GM12875 (cell line): Measurements from ENCODE around the gene RAD50.
"Not testable (repeated sequence)": the region's sequence is repeated elsewhere in the genome, so short reads cannot be mapped to it uniquely, and the experiment has no call there.

Experiments
- H3K4me3 ChIP-seq: one replicate; pipeline ENCODE4 v1.5.1; 2011; ENCODE audit warnings: low read depth, low read length, control low read depth
- TF ChIP-seq, protein P1 (sequence below): IDR thresholded peaks from 2 replicates; pipeline ENCODE4 v1.5.1; 2011; ENCODE audit warnings: low read depth, mild to moderate bottlenecking, control low read depth, inconsistent platforms, low read length, moderate library complexity, borderline replicate concordance; ENCODE audit not compliant: insufficient read depth

The RAD50 gene

DNA sequence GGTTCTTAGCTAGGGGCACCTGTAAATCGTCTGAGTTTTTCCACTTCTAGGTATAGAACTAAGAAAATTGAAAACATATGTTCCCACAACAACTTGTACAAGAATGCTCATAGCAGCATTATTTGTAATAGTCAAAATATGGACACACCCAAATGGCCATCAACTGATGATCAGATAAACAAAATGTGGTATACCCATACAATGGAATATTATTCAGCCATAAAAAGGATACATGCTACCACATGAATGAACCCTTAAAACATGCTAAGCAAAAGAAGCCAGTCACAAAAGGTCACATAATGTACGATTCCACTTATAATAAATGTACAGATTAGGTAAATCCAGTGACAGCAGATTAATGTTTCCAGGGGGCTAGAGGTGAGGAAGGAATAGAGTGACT, 55.2 kb downstream of the RAD50 start:
- H3K4me3 ChIP-seq: no peak overlapping the region
- TF ChIP-seq, protein P1, sequence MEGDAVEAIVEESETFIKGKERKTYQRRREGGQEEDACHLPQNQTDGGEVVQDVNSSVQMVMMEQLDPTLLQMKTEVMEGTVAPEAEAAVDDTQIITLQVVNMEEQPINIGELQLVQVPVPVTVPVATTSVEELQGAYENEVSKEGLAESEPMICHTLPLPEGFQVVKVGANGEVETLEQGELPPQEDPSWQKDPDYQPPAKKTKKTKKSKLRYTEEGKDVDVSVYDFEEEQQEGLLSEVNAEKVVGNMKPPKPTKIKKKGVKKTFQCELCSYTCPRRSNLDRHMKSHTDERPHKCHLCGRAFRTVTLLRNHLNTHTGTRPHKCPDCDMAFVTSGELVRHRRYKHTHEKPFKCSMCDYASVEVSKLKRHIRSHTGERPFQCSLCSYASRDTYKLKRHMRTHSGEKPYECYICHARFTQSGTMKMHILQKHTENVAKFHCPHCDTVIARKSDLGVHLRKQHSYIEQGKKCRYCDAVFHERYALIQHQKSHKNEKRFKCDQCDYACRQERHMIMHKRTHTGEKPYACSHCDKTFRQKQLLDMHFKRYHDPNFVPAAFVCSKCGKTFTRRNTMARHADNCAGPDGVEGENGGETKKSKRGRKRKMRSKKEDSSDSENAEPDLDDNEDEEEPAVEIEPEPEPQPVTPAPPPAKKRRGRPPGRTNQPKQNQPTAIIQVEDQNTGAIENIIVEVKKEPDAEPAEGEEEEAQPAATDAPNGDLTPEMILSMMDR: no peak

DNA sequence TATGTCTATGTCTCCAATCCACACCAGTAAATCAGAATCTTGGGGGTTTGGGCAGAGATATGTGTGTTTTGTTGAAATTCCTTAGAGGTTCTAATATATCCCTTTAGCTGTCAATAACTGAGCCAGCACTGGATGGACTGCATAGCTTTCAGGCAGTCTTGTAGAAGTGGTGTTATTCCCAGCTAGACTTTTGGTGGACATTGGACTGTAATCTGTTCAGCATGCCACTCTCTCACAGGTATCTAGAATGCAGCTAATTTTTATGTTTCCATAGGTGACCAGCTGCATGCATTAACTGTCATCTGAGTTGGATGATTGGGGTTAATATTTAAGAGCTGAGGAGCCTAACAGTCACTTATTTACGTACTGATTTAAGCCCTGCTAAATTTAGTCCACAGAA, 56.1 kb downstream of the RAD50 start:
- H3K4me3 ChIP-seq: no peak overlapping the region
- TF ChIP-seq, protein P1: no peak

DNA sequence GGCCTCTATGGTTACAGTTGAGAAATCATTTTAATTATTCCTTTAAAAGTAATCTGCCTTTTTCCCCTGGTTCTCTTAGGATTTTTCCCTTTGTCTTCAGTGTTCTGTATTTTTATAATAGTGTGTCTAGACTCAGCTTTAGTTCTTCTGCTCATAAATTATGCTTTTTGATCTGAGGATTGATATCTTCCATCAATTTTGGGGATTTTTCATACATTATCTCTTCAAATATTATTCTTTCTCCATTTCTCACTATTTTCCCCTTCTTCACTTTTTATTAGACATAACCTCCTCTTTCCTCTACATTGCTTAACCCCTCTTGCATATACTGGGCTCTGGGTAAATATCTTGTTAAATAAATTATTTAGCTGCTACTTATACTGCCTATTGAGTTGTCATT, 64.9 kb downstream of the RAD50 start:
- TF ChIP-seq, protein P1: no peak

DNA sequence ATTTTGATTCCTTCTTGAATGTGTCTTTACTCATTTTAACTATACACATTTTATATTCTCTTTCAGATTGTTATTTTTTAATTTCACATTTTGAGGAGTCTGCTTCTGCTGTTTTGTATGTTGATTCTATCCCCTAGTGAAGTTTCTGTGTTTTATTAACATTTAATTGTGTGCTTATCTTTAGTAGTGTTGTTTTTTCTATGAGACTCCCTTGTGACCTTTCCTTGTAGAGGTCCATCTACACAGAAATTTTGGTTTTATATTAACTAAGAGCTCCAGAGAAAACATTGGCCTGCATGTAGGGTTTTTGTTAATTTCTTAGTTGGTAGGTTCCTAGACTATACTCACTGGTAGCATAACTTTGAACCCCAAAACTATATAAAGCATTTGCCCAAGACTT, 65.8 kb downstream of the RAD50 start:
- TF ChIP-seq, protein P1: no peak

More for the DNA sequence above, 64.9 kb downstream of the RAD50 start:
- no peak overlapping the region for H3K4me3 ChIP-seq

DNA sequence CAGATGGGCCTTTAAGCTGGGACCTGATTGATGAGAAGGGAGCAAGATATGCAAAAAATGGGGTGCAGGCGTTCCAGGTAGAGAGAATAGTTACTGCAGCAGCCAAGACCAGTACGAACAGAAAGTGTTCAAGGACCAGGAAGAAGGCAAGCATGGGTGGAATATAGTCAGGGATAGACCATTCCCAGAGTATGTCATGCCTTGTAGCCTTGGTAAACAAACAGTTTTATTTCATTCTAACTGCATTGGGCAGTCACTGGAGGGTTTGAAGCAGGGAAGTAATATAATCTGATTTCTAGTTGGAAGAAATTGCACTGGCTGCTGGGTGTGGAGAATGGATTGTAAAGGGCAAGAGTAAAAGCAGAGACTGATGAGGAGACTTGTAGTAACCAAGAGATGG, 70.7 kb downstream of the RAD50 start:
- H3K4me3 ChIP-seq: no peak overlapping the region
- TF ChIP-seq, protein P1: no peak

More for the DNA sequence above, 65.8 kb downstream of the RAD50 start:
- H3K4me3 ChIP-seq: no peak overlapping the region

DNA sequence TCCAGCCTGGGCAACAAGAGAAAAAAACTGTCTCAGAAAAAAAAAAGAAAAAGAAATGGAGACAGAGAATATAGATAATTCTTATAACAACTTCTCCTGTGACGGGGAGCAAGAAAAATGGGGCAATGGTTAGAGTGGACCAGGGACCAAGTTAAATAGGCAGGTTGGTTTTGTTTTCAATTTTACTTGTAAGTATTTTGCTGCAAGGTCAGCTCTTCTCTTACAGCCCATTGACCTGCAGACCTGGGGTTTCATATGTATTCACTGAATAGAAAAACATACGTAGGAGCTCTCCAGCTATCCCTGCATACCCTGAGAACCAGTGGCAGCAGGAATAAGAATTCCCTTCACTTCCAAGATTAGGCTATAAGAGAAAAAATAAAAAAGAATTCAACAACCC, 72.0 kb downstream of the RAD50 start:
- TF ChIP-seq, protein P1: no peak

DNA sequence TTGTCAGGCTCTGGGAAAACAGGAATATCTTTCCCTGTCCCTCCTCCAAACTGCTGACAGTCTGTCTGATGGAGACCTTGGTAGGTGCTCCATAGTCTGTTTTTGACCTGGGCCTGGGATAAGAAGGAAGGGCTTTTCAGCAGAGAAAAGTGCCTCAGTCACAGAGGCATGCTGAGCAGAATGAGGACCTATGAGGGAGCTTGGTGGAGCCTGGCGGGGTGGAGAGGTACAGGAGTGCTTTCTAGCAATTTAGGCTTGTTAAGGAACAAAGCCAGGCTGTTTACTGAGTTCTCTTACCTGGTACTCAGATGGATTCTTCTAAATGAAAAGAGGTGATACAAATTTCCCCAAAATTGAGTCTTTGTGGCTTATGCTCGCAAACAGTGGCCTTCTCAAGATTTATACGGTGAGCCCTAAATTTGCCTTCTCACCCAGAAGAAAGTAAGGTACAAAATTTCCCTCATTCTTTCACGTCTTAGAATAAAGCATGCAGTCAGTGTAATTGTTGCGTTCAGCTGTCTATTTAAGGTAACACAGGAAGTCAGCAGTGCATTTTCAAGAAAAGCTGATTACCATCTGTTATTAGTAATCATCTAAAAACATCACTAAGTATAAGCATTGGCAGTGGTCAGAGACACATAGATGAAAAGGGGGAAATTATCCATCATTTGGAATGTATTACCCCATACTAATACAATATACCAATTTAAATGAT, 72.6 kb downstream of the RAD50 start:
- TF ChIP-seq, protein P1: no peak
- H3K4me3 ChIP-seq: no peak overlapping the region

More for the DNA sequence above, 72.0 kb downstream of the RAD50 start:
- no peak overlapping the region for H3K4me3 ChIP-seq

DNA sequence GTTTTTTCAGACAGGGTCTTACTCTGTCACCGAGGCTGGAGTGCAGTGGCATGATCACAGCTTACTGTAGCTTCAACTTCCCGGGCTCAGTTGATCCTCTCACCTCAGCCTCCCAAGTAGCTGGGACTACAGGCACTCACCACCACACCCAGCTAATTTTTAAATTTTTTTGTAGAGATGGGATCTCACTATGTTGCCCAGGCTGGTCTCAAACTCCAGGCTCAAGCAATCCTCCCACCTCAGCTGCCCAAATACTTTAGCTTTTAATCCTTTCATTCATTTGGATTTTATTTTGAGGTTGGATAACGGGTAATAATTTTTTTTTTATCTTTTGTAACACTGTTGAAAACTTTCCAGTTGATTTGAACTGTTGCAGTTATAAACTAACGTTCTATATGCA, 76.8 kb downstream of the RAD50 start:
- H3K4me3 ChIP-seq: not testable (repeated sequence)
